Uterus (tissue), 4 donors: Measurements from ENCODE around the gene ITPRIPL2. TPM values are rescaled to one million over a fixed set of nuclear protein-coding genes. Genes with fewer than 3 reads are reported as not detected.

Source experiments
- DNase-seq, 2 donors: peaks; one replicate each; pipeline ENCODE4 v3.0.0-alpha.2; 2019 to 2020
- H3K27ac ChIP-seq, 2 donors: fragments of 200-600 bp; sonication (generic); 1 replicate in 1 of 2; 2 replicates in 1 of 2; pipeline ENCODE4 v1.5.1; 2016 to 2018
- H3K27me3 ChIP-seq, 2 donors: fragments of 200-600 bp; sonication (generic); one replicate each; pipeline ENCODE4 v1.5.1; 2018 to 2019; ENCODE audit warnings: control low read depth in 1 of 2
- H3K36me3 ChIP-seq, 2 donors: fragments of 200-600 bp; sonication (generic); one replicate each; pipeline ENCODE4 v1.5.1; 2019; ENCODE audit warnings: control low read depth in 1 of 2
- H3K4me1 ChIP-seq, 2 donors: fragments of 200-600 bp; sonication (generic); one replicate each; pipeline ENCODE4 v1.5.1; 2018 to 2019; ENCODE audit warnings: control low read depth in 1 of 2
- H3K4me3 ChIP-seq, 2 donors: fragments of 200-600 bp; sonication (generic); 1 replicate in 1 of 2; 2 replicates in 1 of 2; pipeline ENCODE4 v1.5.1; 2018 to 2019; ENCODE audit warnings: mild to moderate bottlenecking in 1 of 2
- H3K9me3 ChIP-seq, 2 donors: fragments of 200-600 bp; sonication (generic); one replicate each; pipeline ENCODE4 v1.5.1; 2019; ENCODE audit warnings: control low read depth in 1 of 2
- POLR2A ChIP-seq, 2 donors: fragments of 450-650 bp; IDR thresholded peaks; one replicate each; pipeline ENCODE4 v1.6.1; 2016; ENCODE audit warnings: antibody characterized with exemption in 2 of 2, mild to moderate bottlenecking in 1 of 2, moderate library complexity in 1 of 2
- intact Hi-C: fragments of 100-400 bp; cut with DNase I; formaldehyde crosslinking; loops from one replicate; pipeline ENCODE4 v1.15.1; 2023; ENCODE audit warnings: low total_unique reads
- total RNA-seq, 4 donors: library from RNA; depleted of rRNA in 3 of 4; stranded (reverse); fragments of >200 nt in 3 of 4; gene quantifications; one replicate each; pipeline versions ENCODE4 v1.1.0 to v1.2.4, GENCODE V29; 2014 to 2023
- TF ChIP-seq, protein P1 (sequence below), 4 experiments: fragments of 200-600 bp in 2 of 4; fragments of 450-650 bp in 2 of 4; sonication (generic) in 2 of 4; IDR thresholded peaks; one replicate each; pipeline ENCODE4 v1.5.1; 2016 to 2019; ENCODE audit warnings: antibody characterized with exemption in 4 of 4, mild to moderate bottlenecking in 2 of 4, moderate library complexity in 1 of 4
- donor health status: DM: yes; HTN: yes; CAD: no.

The ITPRIPL2 gene
- total RNA-seq, 4 donors from 2014 or later = 17.9 to 74.1 (median 43.7) TPM

DNA sequence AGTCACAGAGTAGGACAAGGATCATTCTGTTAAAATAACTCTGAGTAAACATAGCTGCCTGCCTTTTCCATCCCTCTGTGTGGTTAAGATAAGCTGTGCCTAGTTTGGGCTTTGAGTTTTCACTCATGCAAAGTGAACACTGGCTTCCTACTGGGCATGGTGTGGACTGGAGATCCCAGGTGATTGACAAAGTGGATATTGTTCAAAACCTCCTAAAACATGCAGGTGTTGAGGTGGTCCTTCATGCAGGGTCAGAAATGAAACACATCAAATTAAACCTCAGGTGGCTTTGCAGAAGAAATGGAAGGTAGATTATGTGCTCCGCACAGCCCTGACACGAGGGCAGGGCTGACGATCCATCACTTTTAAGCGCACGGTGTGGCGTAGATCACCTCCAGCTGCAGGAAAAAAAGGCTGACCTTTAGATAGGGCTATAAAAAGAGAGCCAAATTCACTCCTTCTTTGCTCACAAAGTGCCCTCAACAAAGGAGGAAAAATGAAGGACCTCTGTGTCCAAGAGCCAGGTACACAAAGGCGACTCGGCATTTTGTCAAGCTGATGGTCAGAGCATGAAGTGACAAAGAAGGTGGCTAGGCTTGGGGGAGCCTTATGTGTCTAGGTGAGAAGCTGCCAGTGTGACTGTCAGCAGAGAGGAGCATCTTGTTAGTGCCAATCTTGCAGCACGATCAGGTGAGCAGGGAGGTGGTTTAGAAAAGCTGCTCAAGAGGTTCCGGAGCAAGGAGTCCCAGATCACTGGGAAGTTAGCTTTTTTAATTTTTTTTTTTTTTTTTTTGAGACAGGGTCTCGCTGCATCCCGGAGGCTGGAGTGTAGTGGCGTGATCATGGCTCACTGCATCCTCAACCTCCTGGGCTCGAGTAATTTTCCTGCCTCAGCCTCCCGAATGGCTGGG lies 19.9 kb upstream of the ITPRIPL2 start:
- Histone ChIP-seq H3K4me1 (no peaks in the 10 kb centered on the region), H3K27me3 (no peaks in the 10 kb centered on the region), H3K27ac (no peak overlapping the region), H3K36me3 (no peaks in the 10 kb centered on the region), H3K9me3 (no peaks in the 10 kb centered on the region), H3K4me3 (no peak overlapping the region)
- intact Hi-C loops = no loop called here
- no peak for TF ChIP-seq POLR2A (IDR thresholded peaks at IDR 0.05)
- TF ChIP-seq, protein P1, sequence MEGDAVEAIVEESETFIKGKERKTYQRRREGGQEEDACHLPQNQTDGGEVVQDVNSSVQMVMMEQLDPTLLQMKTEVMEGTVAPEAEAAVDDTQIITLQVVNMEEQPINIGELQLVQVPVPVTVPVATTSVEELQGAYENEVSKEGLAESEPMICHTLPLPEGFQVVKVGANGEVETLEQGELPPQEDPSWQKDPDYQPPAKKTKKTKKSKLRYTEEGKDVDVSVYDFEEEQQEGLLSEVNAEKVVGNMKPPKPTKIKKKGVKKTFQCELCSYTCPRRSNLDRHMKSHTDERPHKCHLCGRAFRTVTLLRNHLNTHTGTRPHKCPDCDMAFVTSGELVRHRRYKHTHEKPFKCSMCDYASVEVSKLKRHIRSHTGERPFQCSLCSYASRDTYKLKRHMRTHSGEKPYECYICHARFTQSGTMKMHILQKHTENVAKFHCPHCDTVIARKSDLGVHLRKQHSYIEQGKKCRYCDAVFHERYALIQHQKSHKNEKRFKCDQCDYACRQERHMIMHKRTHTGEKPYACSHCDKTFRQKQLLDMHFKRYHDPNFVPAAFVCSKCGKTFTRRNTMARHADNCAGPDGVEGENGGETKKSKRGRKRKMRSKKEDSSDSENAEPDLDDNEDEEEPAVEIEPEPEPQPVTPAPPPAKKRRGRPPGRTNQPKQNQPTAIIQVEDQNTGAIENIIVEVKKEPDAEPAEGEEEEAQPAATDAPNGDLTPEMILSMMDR (IDR thresholded peaks at IDR 0.05) = no peak
- no peak for DNase-seq

DNA sequence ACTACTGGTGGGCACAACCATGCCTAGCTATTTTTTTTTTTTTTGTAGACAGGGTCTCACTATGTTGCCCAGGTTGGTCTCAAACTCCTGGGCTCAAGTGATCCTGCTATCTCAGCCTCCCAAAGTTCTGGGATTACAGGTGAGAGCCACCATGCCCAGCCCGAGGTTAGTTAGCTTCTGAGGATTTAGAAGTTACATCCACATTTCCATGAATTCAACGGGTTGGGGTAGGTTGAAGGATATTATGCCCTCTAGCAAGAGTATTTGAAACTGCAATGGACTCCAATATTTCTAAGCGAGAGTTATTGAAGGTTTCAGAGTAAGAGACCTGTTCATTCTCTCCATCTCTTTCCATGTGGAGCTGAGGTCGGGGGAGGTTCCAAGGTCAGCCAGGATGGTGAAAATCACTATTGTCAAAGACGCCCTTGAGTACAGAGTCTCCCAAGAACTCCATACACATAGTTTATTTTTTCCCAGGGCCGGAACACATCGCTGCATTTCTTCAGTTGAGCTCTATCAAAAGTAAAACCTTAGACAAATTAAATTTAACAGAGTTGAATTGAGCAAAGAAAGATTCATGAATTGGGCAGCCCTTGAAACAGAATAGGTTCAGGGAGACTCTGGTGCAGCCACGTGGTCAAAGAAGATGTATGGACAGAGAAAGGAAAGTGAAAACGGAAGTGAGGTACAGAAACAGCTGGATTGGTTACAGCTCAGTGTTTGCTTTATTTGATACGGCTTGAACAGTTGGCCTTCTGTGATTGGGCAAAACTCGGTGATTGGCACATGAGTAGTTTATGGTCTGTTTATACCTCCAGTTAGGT lies 19.0 kb upstream of the ITPRIPL2 start:
- H3K27me3 ChIP-seq = no peaks in the 10 kb centered on the region
- no peak overlapping the region for H3K27ac ChIP-seq
- TF ChIP-seq, protein P1 (IDR thresholded peaks at IDR 0.05) = peak in 1 of 4 experiments; percentile 4
- no peak for TF ChIP-seq POLR2A (IDR thresholded peaks at IDR 0.05)
- H3K36me3 ChIP-seq = no peaks in the 10 kb centered on the region
- H3K4me1 ChIP-seq = no peaks in the 10 kb centered on the region
- H3K9me3 ChIP-seq = no peaks in the 10 kb centered on the region
- H3K4me3 ChIP-seq = no peak overlapping the region
- no peak for DNase-seq
- intact Hi-C loops = no loop called here

- no peak for DNase-seq
- no peaks in the 10 kb centered on the region for H3K36me3 ChIP-seq
- H3K9me3 ChIP-seq = no peaks in the 10 kb centered on the region
- no peak overlapping the region for H3K4me3 ChIP-seq
- no peak overlapping the region for H3K27ac ChIP-seq
- intact Hi-C loops = no loop called here
- no peaks in the 10 kb centered on the region for H3K4me1 ChIP-seq
- H3K27me3 ChIP-seq = no peaks in the 10 kb centered on the region
- TF ChIP-seq, protein P1 (IDR thresholded peaks at IDR 0.05) = no peak
- no peak for TF ChIP-seq POLR2A (IDR thresholded peaks at IDR 0.05)
Measured at GRCh38 chr16:19095654-19096053, 18.1 kb upstream of the ITPRIPL2 start.

DNA sequence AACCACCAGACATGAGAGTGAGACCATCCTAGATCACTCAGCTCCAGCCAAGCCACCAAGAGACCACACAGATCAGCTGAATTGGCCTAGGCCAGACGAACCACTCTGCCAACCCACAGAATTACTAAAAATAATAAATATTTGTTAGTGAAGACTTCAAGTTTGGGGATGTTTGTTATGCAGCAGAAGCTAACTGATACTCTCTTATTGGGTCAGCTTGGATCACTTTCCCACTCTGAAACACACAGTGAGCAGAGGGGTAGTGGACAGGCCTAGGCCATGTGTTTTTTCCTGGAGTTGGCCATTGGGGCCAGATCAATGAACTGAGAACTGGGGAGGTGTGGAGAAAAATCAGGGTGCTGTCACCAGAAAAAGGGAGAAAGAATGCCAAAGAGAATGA lies 15.6 kb upstream of the ITPRIPL2 start:
- Histone ChIP-seq H3K4me1 (no peaks in the 10 kb centered on the region), H3K4me3 (no peak overlapping the region), H3K27ac (no peak overlapping the region), H3K9me3 (no peaks in the 10 kb centered on the region), H3K27me3 (no peaks in the 10 kb centered on the region), H3K36me3 (no peaks in the 10 kb centered on the region)
- TF ChIP-seq, protein P1 (IDR thresholded peaks at IDR 0.05) = no peak
- TF ChIP-seq POLR2A (IDR thresholded peaks at IDR 0.05) = no peak
- intact Hi-C loops = no loop called here
- DNase-seq = no peak
